Breast epithelium (tissue), 4 donors: ENCODE measurements around the gene C19orf25. TPM values are rescaled to one million over a fixed set of nuclear protein-coding genes. Genes with fewer than 3 reads are reported as not detected.

Experiments
- DNase-seq, 2 donors: peaks; one replicate each; pipeline ENCODE4 v3.0.0-alpha.2; 2019; ENCODE audit warnings: low spot score in 2 of 2
- H3K27ac ChIP-seq, 2 donors: fragments of 200-600 bp; sonication (generic) in 1 of 2; one replicate each; pipeline ENCODE4 v1.5.1; 2016 to 2019; ENCODE audit warnings: mild to moderate bottlenecking in 1 of 2
- H3K27me3 ChIP-seq, 2 donors: fragments of 200-600 bp; sonication (generic) in 1 of 2; one replicate each; pipeline versions ENCODE4 v1.5.1 to v1.6.0; 2017 to 2019; ENCODE audit warnings: control low read depth in 1 of 2, mild to moderate bottlenecking in 1 of 2
- H3K36me3 ChIP-seq: fragments of 200-600 bp; one replicate; pipeline ENCODE4 v1.5.1; 2019
- H3K4me1 ChIP-seq, 2 donors: fragments of 200-600 bp; sonication (generic); one replicate each; pipeline ENCODE4 v1.5.1; 2016 to 2019; ENCODE audit warnings: control low read depth in 1 of 2
- H3K4me3 ChIP-seq, 3 donors: fragments of 200-600 bp; sonication (generic); 1 replicate in 2 of 3; 2 replicates in 1 of 3; pipeline ENCODE4 v1.5.1; 2016 to 2019; ENCODE audit warnings: mild to moderate bottlenecking in 3 of 3, moderate library complexity in 2 of 3
- H3K9me3 ChIP-seq, 2 donors: fragments of 200-600 bp; sonication (generic) in 1 of 2; one replicate each; pipeline ENCODE4 v1.5.1; 2016 to 2019; ENCODE audit warnings: control low read depth in 1 of 2
- CTCF ChIP-seq, 3 donors: fragments of 450-650 bp; IDR thresholded peaks; one replicate each; pipeline ENCODE4 v1.5.1; 2016 to 2017; ENCODE audit warnings: antibody characterized with exemption in 3 of 3, mild to moderate bottlenecking in 3 of 3, moderate library complexity in 3 of 3
- POLR2A ChIP-seq: fragments of 450-650 bp; IDR thresholded peaks from one replicate; pipeline ENCODE4 v1.6.1; 2016; ENCODE audit warnings: antibody characterized with exemption, mild to moderate bottlenecking, moderate library complexity
- POLR2AphosphoS5 ChIP-seq, 3 donors: sonication (generic); formaldehyde crosslinking; IDR thresholded peaks; one replicate each; pipeline ENCODE4 v1.6.1; 2017; ENCODE audit warnings: antibody characterized with exemption in 3 of 3
- intact Hi-C: fragments of 100-400 bp; cut with DNase I; formaldehyde crosslinking; loops from one replicate; pipeline ENCODE4 v1.15.1; 2023; ENCODE audit warnings: low total_unique reads
- total RNA-seq, 3 donors: library from RNA; depleted of rRNA; stranded (reverse); fragments of >200 nt; gene quantifications; one replicate each; pipeline ENCODE4 v1.1.0, GENCODE V29; 2016

C19orf25 gene
- total RNA-seq, 3 donors from 2014 or later: 27.7 to 32.8 (median 28.7) TPM

GRCh38 chr19:1516395-1516753, 37.4 kb upstream of the C19orf25 start:
- Histone ChIP-seq H3K4me3 (no peak overlapping the region), H3K27me3 (peaks cover 6 to 10% of the 10 kb centered on the region in 2 donors), H3K27ac (no peak overlapping the region), H3K9me3 (no peaks in the 10 kb centered on the region), H3K36me3 (no peaks in the 10 kb centered on the region), H3K4me1 (no peaks in the 10 kb centered on the region)
- TF ChIP-seq POLR2A: no peak
- TF ChIP-seq CTCF (IDR thresholded peaks at IDR 0.05): no peak
- no peak for TF ChIP-seq POLR2AphosphoS5 (IDR thresholded peaks at IDR 0.05)
- DNase-seq: no peak
- intact Hi-C loops: no loop called here

GRCh38 chr19:1514986-1515721, 36.1 kb upstream of the C19orf25 start:
- Histone ChIP-seq H3K4me1 (no peaks in the 10 kb centered on the region), H3K36me3 (no peaks in the 10 kb centered on the region), H3K4me3 (no peak overlapping the region), H3K27me3 (peaks cover 6 to 10% of the 10 kb centered on the region in 2 donors), H3K9me3 (no peaks in the 10 kb centered on the region), H3K27ac (no peak overlapping the region)
- TF ChIP-seq POLR2AphosphoS5 (IDR thresholded peaks at IDR 0.05): no peak
- TF ChIP-seq CTCF (IDR thresholded peaks at IDR 0.05): no peak
- TF ChIP-seq POLR2A: no peak
- intact Hi-C loops: no loop called here
- no peak for DNase-seq

- H3K4me1 ChIP-seq: no peaks in the 10 kb centered on the region
- no peaks in the 10 kb centered on the region for H3K36me3 ChIP-seq
- H3K9me3 ChIP-seq: no peaks in the 10 kb centered on the region
- TF ChIP-seq CTCF (IDR thresholded peaks at IDR 0.05) (no peak), POLR2A (no peak), POLR2AphosphoS5 (IDR thresholded peaks at IDR 0.05) (no peak)
- intact Hi-C loops: no loop called here
- no peak for DNase-seq
- peaks cover 6 to 10% of the 10 kb centered on the region in 2 donors for H3K27me3 ChIP-seq
- H3K4me3 ChIP-seq: no peak overlapping the region
- H3K27ac ChIP-seq: no peak overlapping the region
Observed at GRCh38 chr19:1514295-1514661, 35.3 kb upstream of the C19orf25 start.

- Histone ChIP-seq H3K27ac (peak overlapping the region; percentile 57 to 77), H3K27me3 (peaks cover 6 to 10% of the 10 kb centered on the region in 2 donors), H3K4me3 (peak overlapping the region; percentile 55 to 77 (median 59)), H3K9me3 (no peaks in the 10 kb centered on the region), H3K4me1 (no peaks in the 10 kb centered on the region), H3K36me3 (no peaks in the 10 kb centered on the region)
- no peak for TF ChIP-seq POLR2AphosphoS5 (IDR thresholded peaks at IDR 0.05)
- TF ChIP-seq CTCF (IDR thresholded peaks at IDR 0.05): peak in 2 of 3 donors; percentile 33 to 53
- no peak for TF ChIP-seq POLR2A
- intact Hi-C loops: no loop called here
- DNase-seq: no peak
Observed at GRCh38 chr19:1513499-1514294, 34.7 kb upstream of the C19orf25 start.
